Osteocyte (in vitro differentiated cells): ENCODE measurements around the gene PEX14. TPM values are rescaled to one million over a fixed set of nuclear protein-coding genes. Genes with fewer than 3 reads are reported as not detected.

Experiments used
- DNase-seq: peaks from one replicate; pipeline ENCODE4 v3.0.0; 2021; ENCODE audit warnings: mixed read lengths; ENCODE audit not compliant: unreplicated experiment; ENCODE audit errors: extremely low spot score
- H3K27ac Mint-ChIP-seq: one replicate; pipeline ENCODE4 v1.8.0; 2021; ENCODE audit warnings: mild to moderate bottlenecking, mixed read lengths; ENCODE audit not compliant: unreplicated experiment
- H3K27me3 Mint-ChIP-seq: one replicate; pipeline ENCODE4 v1.8.0; 2021; ENCODE audit warnings: mixed read lengths; ENCODE audit not compliant: unreplicated experiment
- H3K36me3 Mint-ChIP-seq: one replicate; pipeline ENCODE4 v1.8.0; 2021; ENCODE audit warnings: mixed read lengths; ENCODE audit not compliant: unreplicated experiment
- H3K4me1 Mint-ChIP-seq: one replicate; pipeline ENCODE4 v1.8.0; 2021; ENCODE audit warnings: mixed read lengths; ENCODE audit not compliant: unreplicated experiment
- H3K4me3 Mint-ChIP-seq: one replicate; pipeline ENCODE4 v1.8.0; 2021; ENCODE audit warnings: mild to moderate bottlenecking, moderate library complexity, mixed read lengths; ENCODE audit not compliant: unreplicated experiment
- H3K9me3 Mint-ChIP-seq: one replicate; pipeline ENCODE4 v1.8.0; 2021; ENCODE audit warnings: mixed read lengths; ENCODE audit not compliant: unreplicated experiment
- total RNA-seq: library from RNA; stranded (reverse); gene quantifications from 2 replicates; pipeline ENCODE4 v1.2.1, GENCODE V29; 2021
- TF ChIP-seq, protein P1 (sequence below): fragments of 200-600 bp; sonication (generic); IDR thresholded peaks from 2 replicates; pipeline ENCODE4 v1.5.0; 2021; ENCODE audit warnings: antibody characterized with exemption, mild to moderate bottlenecking, moderate library complexity

The PEX14 gene
- total RNA-seq, 1 donor from 2014 or later = 22.2 TPM

DNA sequence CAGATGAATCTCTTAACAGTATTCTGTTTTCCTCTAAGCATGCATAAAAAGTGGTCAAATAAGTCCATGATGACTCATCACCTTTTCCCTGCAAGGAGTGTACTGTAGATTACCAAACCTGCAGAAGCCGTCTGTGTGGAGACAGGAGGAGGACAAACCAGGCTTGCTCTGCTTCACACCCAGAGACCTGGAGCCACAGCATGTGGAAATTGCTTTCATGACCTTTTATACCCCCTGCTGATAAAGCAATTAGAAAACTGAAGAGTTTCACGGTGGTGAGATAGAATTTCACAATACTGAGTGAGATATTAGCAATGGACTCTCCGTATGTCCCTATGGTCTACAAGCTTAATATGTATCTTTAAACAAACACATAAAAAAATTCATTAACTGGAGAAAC is 15.6 kb upstream of the PEX14 start:
- H3K36me3 Mint-ChIP-seq = peaks cover 14% of the 10 kb centered on the region
- H3K4me3 Mint-ChIP-seq = no peak overlapping the region
- TF ChIP-seq, protein P1, sequence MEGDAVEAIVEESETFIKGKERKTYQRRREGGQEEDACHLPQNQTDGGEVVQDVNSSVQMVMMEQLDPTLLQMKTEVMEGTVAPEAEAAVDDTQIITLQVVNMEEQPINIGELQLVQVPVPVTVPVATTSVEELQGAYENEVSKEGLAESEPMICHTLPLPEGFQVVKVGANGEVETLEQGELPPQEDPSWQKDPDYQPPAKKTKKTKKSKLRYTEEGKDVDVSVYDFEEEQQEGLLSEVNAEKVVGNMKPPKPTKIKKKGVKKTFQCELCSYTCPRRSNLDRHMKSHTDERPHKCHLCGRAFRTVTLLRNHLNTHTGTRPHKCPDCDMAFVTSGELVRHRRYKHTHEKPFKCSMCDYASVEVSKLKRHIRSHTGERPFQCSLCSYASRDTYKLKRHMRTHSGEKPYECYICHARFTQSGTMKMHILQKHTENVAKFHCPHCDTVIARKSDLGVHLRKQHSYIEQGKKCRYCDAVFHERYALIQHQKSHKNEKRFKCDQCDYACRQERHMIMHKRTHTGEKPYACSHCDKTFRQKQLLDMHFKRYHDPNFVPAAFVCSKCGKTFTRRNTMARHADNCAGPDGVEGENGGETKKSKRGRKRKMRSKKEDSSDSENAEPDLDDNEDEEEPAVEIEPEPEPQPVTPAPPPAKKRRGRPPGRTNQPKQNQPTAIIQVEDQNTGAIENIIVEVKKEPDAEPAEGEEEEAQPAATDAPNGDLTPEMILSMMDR = no peak
- peak overlapping the region; percentile 65 for H3K27ac Mint-ChIP-seq
- H3K4me1 Mint-ChIP-seq = peaks cover 14% of the 10 kb centered on the region
- no peaks in the 10 kb centered on the region for H3K9me3 Mint-ChIP-seq
- no peaks in the 10 kb centered on the region for H3K27me3 Mint-ChIP-seq
- no peak for DNase-seq

- no peak overlapping the region for H3K27ac Mint-ChIP-seq
- H3K27me3 Mint-ChIP-seq = no peaks in the 10 kb centered on the region
Observed at GRCh38 chr1:10467078-10467477, 7.7 kb upstream of the PEX14 start.

GRCh38 chr1:10470043-10470442 is 4.7 kb upstream of the PEX14 start:
- Mint-ChIP-seq H3K4me3 (no peak overlapping the region), H3K9me3 (no peaks in the 10 kb centered on the region), H3K27me3 (no peaks in the 10 kb centered on the region), H3K27ac (no peak overlapping the region), H3K36me3 (peaks cover 13% of the 10 kb centered on the region), H3K4me1 (peaks cover 26% of the 10 kb centered on the region)
- TF ChIP-seq, protein P1 = no peak
- DNase-seq = no peak

More at GRCh38 chr1:10467078-10467477, 7.7 kb upstream of the PEX14 start:
- Mint-ChIP-seq H3K4me1 (peaks cover 9% of the 10 kb centered on the region), H3K36me3 (peaks cover 21% of the 10 kb centered on the region), H3K4me3 (no peak overlapping the region), H3K9me3 (no peaks in the 10 kb centered on the region)
- DNase-seq = no peak
- TF ChIP-seq, protein P1 = no peak

DNA sequence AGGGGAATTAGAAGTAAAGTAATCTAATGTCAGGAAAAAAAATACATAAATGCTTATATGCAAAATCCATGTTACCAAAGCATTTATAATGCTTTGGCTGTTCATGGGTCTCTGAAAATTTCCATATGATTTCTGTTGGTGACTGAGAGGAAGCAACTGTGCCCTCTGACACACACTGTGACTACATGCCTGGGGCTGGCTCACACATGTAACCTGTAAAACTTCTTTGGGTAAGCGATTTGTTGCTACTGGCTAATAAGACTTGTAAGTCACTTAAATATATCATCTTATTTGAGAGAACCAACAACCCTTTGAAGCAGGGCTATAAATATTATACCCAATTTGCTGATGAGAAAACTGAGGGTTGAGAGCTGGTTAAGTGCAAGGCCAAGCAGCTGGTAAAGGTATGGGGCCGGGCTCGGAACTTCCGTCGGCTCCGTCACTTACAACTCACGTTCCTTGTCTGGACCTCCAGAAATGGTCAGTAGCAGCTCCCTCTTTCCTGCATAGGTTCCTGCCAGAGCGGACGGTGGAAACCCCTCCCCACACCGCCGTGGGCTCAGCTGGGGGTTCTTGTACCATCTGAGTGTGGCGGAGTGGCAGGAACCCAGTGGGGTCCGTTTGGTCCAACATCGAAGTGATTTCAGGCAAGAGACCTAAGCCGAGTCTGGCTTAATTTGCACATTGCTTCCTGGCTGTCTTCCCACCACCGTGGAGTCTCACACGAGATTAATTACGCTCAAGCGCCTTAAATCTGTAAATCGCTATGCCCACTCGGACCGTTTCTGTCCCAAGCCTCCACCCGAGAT is 3.1 kb upstream of the PEX14 start:
- TF ChIP-seq, protein P1 = no peak
- no peak for DNase-seq

More for the DNA sequence above, 3.1 kb upstream of the PEX14 start:
- no peaks in the 10 kb centered on the region for H3K27me3 Mint-ChIP-seq
- H3K27ac Mint-ChIP-seq = peak overlapping the region; percentile 93
- H3K4me3 Mint-ChIP-seq = peak overlapping the region; percentile 91
- H3K36me3 Mint-ChIP-seq = peaks cover 13% of the 10 kb centered on the region
- no peaks in the 10 kb centered on the region for H3K9me3 Mint-ChIP-seq
- peaks cover 40% of the 10 kb centered on the region for H3K4me1 Mint-ChIP-seq
